SIG-M5 treated with dmso at 0.1 percent for 504 hours (cell line): Measurements from ENCODE around the gene GRAMD2A.

Experiments used
- DNase-seq: peaks from one replicate; lab custom pipeline; 2025; ENCODE audit not compliant: unreplicated experiment; lab: John Stamatoyannopoulos, UW

GRAMD2A gene

GRCh38 chr15:72220687-72221086, 23.1 kb upstream of the GRAMD2A start:
- DNase-seq, result no peak

- DNase-seq, result no peak
Observed at GRCh38 chr15:72217216-72217615, 19.6 kb upstream of the GRAMD2A start.

- DNase-seq, result no peak
Observed at GRCh38 chr15:72216079-72216478, 18.5 kb upstream of the GRAMD2A start.

GRCh38 chr15:72207558-72208085, 10.0 kb upstream of the GRAMD2A start:
- DNase-seq, result no peak

GRCh38 chr15:72206677-72207000, 9.1 kb upstream of the GRAMD2A start:
- no peak for DNase-seq

GRCh38 chr15:72205896-72206676, 8.5 kb upstream of the GRAMD2A start:
- DNase-seq, result no peak

GRCh38 chr15:72205273-72205672, 7.7 kb upstream of the GRAMD2A start:
- DNase-seq, result no peak

- DNase-seq, result no peak
Observed at GRCh38 chr15:72203507-72203837, 5.9 kb upstream of the GRAMD2A start.

GRCh38 chr15:72202801-72203506, 5.4 kb upstream of the GRAMD2A start:
- no peak for DNase-seq

- no peak for DNase-seq
Observed at GRCh38 chr15:72202302-72202701, 4.7 kb upstream of the GRAMD2A start.

- DNase-seq, result no peak
Observed at GRCh38 chr15:72201391-72201921, 3.9 kb upstream of the GRAMD2A start.

- DNase-seq, result no peak
Observed at GRCh38 chr15:72200395-72201237, 3.0 kb upstream of the GRAMD2A start.

- DNase-seq, result peak; percentile 58
Observed at GRCh38 chr15:72199721-72200212, 2.2 kb upstream of the GRAMD2A start.

- DNase-seq, result no peak
Observed at GRCh38 chr15:72199205-72199515, 1.6 kb upstream of the GRAMD2A start.

GRCh38 chr15:72198356-72199204, 993 bp upstream of the GRAMD2A start:
- no peak for DNase-seq

- no peak for DNase-seq
Observed at GRCh38 chr15:72197041-72197459, 537 bp downstream of the GRAMD2A start.

- no peak for DNase-seq
Observed at GRCh38 chr15:72196409-72197040, 1.1 kb downstream of the GRAMD2A start.

GRCh38 chr15:72195101-72195511, 2.5 kb downstream of the GRAMD2A start:
- DNase-seq, result peak; percentile 90

GRCh38 chr15:72193836-72194396, 3.7 kb downstream of the GRAMD2A start:
- DNase-seq, result no peak

GRCh38 chr15:72192416-72192815, 5.2 kb downstream of the GRAMD2A start:
- DNase-seq, result no peak
